HL-60/S4 (cell line): Measurements from ENCODE around the gene HOXD1.

Experiments
- in situ Hi-C: fragments of 300-500 bp; cut with MboI; formaldehyde crosslinking; loops from 2 replicates; pipeline ENCODE4 v1.14.3; 2022; ENCODE audit warnings: low sequenced_read_pairs

Gene HOXD1

DNA sequence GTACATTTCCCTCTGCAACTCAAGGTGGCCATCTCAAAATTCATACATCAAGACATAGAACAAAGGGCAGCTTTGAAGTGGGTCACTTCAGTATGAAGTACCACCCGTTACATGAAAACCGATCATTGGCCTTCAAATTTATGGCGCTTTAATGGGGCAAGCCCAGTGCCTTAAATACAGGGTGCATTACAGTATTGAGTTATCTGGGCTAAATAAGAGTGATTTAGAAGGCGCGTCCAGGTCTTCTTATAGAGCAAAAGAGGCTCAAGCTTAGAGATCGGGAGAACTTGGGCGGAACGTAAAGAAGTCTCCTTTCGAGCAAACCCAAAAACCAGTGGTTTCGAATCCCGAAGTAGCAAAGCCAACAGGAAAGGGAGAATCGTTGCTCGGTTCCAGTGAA is 24.3 kb upstream of the HOXD1 start:
- in situ Hi-C loops = no loop called here

DNA sequence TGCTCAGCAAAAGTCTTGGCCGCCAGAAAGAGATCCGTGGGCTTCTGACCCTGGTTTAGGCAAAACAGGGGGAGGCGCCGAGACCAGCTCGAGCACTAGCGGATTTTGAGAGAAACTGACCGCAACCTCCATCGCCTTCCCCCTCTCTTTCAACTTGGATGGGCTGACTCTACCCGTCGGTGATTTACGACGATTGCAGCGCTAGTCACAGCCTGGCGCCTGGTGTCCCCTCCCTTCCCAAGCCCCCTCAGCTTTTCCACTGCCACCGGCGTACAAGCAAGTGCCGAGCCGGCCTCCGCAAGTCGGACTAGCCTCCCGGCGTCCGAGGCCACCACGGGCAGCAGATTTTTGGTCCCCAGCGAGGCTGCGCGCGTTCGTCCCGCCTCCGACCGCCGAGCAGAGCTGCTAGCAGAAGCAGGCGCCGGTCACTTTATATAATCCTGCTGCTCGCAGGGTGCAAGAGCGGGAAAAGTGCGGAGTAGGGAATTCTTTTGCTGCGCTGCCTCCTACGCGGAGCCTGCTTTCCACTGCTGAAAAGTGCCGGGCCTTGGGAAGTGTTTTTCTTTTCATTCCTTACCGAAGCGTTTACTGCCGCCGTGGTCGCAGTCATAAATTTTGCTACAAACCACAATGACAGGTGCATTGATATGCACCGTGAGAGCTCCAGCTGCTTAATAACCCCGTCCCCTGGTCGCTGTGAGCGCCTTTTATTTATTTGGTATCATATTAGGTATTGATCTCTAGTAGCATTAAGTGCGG is 23.7 kb upstream of the HOXD1 start:
- in situ Hi-C loops = no loop called here

DNA sequence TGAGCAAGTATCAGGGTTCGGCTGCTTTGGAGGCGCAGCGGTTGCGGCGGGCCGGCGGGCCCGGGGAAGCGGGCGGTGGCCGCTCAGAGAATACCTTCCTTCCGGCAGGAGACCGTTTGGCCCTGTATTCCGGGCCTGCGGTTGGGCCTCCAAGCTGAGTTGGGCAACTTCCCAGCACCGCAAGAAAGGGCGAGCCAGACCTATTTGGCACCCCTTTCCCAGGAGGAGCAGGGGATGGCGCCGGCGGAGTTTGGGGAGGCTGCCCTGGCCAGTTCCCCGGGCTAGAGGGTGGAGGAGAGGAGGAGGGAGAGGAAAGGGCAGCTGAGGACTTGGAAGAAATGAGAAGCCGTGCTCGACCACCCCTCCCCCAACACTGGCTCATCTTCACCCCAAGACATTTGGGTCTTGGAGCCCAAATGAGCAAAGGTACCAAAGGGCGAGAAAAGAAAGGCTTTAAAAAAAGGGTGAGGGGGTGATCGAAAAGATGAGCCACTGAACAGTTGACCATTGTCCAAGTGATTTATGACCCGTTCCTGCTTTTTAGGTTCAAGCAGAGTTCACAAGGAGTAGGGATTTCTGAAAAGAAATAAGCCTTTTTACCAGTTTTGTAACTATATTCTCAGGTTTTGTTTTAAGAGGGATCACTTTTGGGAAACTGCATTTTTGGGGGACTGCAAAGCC is 23.0 kb upstream of the HOXD1 start:
- in situ Hi-C loops = no loop called here

DNA sequence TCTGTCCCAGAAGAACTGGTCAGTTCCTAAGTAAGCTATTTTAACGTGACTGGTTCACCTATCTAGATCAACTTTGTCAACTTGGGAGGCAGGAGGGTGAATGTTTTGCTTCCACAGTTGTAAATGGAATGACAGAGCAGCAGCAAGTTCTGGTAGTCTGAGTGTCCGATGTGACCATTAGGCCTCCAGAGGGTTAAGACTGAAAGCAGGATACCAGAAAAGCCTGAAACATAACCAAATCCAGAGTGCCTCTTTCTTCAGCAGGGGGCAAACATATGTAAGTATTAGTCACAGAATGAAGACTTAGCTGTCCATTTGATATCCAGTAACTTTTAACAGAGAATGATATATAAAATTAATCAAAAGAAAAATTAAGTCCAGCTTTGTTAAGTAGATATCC is 22.2 kb upstream of the HOXD1 start:
- in situ Hi-C loops = no loop called here

- in situ Hi-C loops = no loop called here
Measured at GRCh38 chr2:176167398-176167797, 21.1 kb upstream of the HOXD1 start.

DNA sequence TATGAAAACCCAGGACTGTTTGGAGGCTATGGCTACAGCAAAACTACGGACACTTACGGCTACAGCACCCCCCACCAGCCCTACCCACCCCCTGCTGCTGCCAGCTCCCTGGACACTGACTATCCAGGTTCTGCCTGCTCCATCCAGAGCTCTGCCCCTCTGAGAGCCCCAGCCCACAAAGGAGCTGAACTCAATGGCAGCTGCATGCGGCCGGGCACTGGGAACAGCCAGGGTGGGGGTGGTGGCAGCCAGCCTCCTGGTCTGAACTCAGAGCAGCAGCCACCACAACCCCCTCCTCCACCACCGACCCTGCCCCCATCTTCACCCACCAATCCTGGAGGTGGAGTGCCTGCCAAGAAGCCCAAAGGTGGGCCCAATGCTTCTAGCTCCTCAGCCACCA is 19.3 kb upstream of the HOXD1 start:
- in situ Hi-C loops = no loop called here

DNA sequence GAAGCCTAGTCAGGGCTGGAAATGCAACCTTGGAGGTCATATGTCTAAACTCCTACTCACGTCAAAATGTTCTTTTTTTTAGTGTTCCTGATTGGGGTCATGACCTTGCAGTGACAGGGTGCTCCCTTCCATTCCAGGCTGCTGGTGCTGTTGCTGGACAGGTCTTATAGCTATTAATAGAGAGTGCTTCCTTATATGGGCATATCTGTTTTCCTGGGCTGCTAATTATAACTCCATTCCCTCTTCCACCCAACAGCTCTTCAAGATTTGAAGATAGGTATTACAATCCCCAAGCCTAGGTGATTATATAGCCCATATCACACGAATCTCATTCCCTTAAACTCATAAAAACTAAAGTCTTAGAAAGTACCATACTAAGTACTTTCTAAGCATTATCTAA is 18.8 kb upstream of the HOXD1 start:
- in situ Hi-C loops = no loop called here

GRCh38 chr2:176170602-176171305 is 17.7 kb upstream of the HOXD1 start:
- in situ Hi-C loops = no loop called here

GRCh38 chr2:176171351-176172006 is 17.0 kb upstream of the HOXD1 start:
- in situ Hi-C loops = no loop called here

DNA sequence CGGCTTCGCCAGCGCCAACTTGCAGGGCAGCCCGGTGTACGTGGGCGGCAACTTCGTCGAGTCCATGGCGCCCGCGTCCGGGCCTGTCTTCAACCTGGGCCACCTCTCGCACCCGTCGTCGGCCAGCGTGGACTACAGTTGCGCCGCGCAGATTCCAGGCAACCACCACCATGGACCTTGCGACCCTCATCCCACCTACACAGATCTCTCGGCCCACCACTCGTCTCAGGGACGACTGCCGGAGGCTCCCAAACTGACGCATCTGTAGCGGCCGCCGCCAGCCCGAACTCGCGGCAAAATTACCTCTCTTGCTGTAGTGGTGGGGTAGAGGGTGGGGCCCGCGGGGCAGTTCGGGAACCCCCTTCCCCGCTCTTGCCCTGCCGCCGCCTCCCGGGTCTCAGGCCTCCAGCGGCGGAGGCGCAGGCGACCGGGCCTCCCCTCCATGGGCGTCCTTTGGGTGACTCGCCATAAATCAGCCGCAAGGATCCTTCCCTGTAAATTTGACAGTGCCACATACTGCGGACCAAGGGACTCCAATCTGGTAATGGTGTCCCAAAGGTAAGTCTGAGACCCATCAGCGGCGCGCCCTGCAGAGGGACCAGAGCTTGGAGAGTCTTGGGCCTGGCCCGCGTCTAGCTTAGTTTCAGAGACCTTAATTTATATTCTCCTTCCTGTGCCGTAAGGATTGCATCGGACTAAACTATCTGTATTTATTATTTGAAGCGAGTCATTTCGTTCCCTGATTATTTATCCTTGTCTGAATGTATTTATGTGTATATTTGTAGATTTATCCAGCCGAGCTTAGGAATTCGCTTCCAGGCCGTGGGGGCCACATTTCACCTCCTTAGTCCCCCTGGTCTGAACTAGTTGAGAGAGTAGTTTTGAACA is 16.2 kb upstream of the HOXD1 start:
- in situ Hi-C loops = no loop called here

- in situ Hi-C loops = no loop called here
Measured at GRCh38 chr2:176172895-176173566, 15.4 kb upstream of the HOXD1 start.

- in situ Hi-C loops = no loop called here
Measured at GRCh38 chr2:176173567-176174381, 14.7 kb upstream of the HOXD1 start.

GRCh38 chr2:176174382-176174823 is 14.1 kb upstream of the HOXD1 start:
- in situ Hi-C loops = no loop called here

DNA sequence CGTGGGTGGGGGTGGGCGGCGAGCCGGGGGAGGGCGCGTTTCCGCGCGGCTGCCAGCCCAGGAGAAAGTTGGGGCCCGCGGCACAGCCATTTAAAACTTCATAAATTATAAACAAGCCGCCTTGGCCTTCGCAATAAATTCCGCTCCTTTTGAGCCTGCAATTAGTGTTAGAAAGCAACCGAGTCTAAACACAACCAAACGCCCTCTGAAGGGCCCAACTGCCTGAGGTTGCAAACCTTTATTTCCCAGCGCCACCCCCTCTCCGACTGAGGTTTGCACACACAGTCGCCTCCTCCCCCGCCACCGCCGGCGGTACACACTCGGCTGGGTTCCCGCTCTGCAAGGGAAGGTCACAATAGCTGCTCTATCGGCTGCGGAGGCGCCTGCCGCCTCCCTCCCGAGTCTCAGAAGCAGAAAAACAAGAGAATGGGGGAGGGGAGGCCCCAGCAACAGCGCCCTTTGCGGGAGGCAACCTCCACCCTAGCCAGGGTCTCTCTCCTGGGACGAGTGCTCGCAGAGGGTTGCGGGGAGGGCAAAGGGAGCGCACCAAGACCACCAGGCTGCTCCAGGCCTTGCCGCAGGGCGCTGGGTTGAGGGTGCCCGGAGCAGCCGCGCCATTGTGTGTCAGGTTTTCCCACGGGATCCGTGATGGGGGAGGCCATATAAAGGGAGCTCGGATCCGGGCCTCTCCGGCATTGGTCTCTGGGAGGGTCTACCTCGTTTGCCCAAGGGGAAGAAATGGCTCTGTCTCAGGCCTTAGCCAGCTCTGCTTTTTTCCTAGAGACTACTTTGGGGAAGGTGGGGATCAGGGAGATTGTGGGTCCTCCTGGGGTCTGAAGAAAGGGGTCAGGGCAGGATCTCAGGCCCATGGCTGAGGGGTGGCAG is 13.4 kb upstream of the HOXD1 start:
- in situ Hi-C loops = no loop called here

DNA sequence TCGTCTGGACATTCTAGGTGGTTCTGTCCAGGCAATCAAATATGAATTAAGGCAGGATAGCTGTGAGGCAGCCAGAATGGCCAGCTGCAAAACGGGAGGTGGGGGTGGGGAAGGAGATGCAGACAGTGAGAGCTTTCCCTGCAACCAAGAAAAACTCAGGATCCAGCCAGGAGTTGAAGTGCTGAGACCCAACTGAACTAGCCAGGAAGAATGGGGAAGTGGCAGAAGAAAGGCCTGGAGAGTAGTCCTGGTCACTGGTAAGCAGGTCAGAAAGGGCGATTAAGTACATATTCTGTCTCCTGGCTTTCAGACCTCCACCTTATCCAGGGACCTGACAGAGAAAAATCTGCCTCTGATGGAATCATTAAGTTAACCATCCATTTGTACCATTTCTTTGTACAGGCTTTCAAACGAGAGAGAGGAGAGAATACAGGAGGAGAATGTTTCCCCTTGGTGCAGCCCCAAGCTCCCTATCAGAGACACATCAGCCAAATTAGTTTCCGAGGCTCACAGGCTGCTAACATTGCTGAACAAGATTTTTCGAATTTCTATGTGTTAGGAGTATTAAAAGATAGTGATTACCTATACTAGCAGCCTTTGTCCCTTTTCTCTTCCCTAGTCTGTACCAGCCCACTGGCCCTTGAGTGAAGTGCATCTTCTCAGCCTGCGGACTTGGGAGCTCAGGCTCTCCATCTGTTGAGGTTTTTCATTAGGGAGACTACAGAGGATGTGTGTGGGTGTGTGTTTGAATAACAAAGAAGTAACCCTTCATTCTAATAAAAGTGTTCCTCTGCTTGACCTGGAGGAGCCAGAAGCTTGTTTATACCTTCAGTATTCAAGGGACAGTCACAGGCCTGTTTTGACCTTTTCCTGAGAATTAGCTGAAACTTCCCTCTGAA is 12.5 kb upstream of the HOXD1 start:
- in situ Hi-C loops = no loop called here

DNA sequence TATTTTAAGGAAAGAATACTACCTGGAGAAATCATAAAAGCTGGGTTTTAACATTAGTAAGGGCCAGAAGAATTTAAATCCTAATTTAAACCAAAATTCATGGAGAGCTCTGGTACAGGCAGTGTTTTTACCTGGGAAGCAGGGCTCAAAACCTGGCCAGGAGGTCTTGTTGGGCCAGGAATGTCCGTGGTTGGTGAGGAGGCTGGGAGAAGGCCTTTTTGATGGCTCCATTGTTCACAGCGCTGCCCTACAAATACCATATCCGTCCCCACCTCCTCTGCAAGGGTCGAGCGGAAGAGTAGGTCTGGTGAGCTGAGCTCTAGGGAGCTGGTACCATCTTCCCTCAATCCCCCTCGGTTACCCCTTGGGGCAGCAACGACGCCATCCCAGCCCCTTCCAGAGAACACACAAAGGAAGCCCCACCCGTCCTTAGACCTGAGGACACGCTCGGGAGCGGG is 10.9 kb upstream of the HOXD1 start:
- in situ Hi-C loops = no loop called here
